HepG2 (cell line): ENCODE data around the gene CLPSL2. TPM values are rescaled to one million over a fixed set of nuclear protein-coding genes. Genes with fewer than 3 reads are reported as not detected.

Experiments
- AGO2 ChIP-seq: fragments of 200-400 bp; formaldehyde crosslinking; optimal IDR thresholded peaks from 2 replicates; pipeline ENCODE3; 2017; ENCODE audit warnings: mild to moderate bottlenecking, low read depth, low read length, moderate library complexity
- CREB1 ChIP-seq, 2 experiments: fragments of 450-650 bp in 1 of 2; IDR thresholded peaks; 2 replicates each; pipeline ENCODE4 v1.6.1; 2016 to 2017; ENCODE audit warnings: control low read depth in 1 of 2, mild to moderate bottlenecking in 1 of 2, missing compliant biosample characterization in 1 of 2, missing genetic modification characterization in 1 of 2
- KAT8 ChIP-seq: IDR thresholded peaks from 2 replicates; pipeline ENCODE4 v1.6.1; 2016; ENCODE audit warnings: missing genetic modification reagents, missing compliant biosample characterization
- MAF1 ChIP-seq: sonication (generic); formaldehyde crosslinking; IDR thresholded peaks from 2 replicates; pipeline ENCODE4 v1.5.0; 2020; ENCODE audit warnings: missing genetic modification reagents, borderline replicate concordance
- PHF5A ChIP-seq: IDR thresholded peaks from one replicate; pipeline ENCODE4 v1.6.1; 2018; ENCODE audit warnings: low read depth, missing genetic modification reagents; ENCODE audit not compliant: unreplicated experiment
- PLRG1 ChIP-seq: fragments of 450-650 bp; conservative IDR thresholded peaks from 2 replicates; pipeline ENCODE4 v1.6.1; 2016
- SMAD9 ChIP-seq: sonication (generic); formaldehyde crosslinking; IDR thresholded peaks from 2 replicates; pipeline ENCODE4 v1.5.1; 2020; ENCODE audit warnings: mild to moderate bottlenecking, missing genetic modification reagents
- SPEN ChIP-seq: sonication (generic); formaldehyde crosslinking; IDR thresholded peaks from 2 replicates; pipeline ENCODE4 v1.5.1; 2020; ENCODE audit warnings: low read depth, mild to moderate bottlenecking, missing genetic modification reagents
- ZEB1 ChIP-seq: IDR thresholded peaks from 2 replicates; pipeline ENCODE4 v1.6.1; 2012; ENCODE audit warnings: mild to moderate bottlenecking, low read depth, inconsistent platforms; ENCODE audit not compliant: insufficient replicate concordance
- ZFX ChIP-seq: sonication (generic); formaldehyde crosslinking; IDR thresholded peaks from 2 replicates; pipeline ENCODE4 v1.4.0; 2020; ENCODE audit warnings: mild to moderate bottlenecking, low read depth, missing genetic modification reagents, moderate library complexity
- ZKSCAN5 ChIP-seq: sonication (generic); formaldehyde crosslinking; IDR thresholded peaks from 2 replicates; pipeline ENCODE4 v1.5.1; 2020; ENCODE audit warnings: mild to moderate bottlenecking, missing genetic modification reagents
- ZNF136 ChIP-seq: sonication (generic); formaldehyde crosslinking; IDR thresholded peaks from 2 replicates; pipeline ENCODE4 v1.8.1; 2022; ENCODE audit warnings: low read depth, mild to moderate bottlenecking, moderate library complexity, missing genetic modification reagents
- ZNF180 ChIP-seq: sonication (generic); formaldehyde crosslinking; IDR thresholded peaks from 2 replicates; pipeline ENCODE4 v1.4.0; 2020; ENCODE audit warnings: low read depth, missing genetic modification reagents, borderline replicate concordance
- ZNF44 ChIP-seq: sonication (generic); formaldehyde crosslinking; IDR thresholded peaks from 2 replicates; pipeline ENCODE4 v1.5.1; 2020; ENCODE audit warnings: mild to moderate bottlenecking, missing genetic modification reagents
- polyA plus RNA-seq, 8 experiments: library from polyadenylated mRNA; depleted of rRNA in 3 of 8; stranded (reverse) in 7 of 8; unstranded in 1 of 8; fragments of >200 nt; fragmentation: Illumina TruSeq in 4 of 8; extraction: Trizol in 4 of 8; gene quantifications; 2 replicates each; pipeline versions ENCODE4 v1.2.1 to v1.2.3, GENCODE V29; 2011 to 2016; ENCODE audit warnings: low read depth in 4 of 8, missing spikeins in 1 of 8, mixed read lengths in 1 of 8; ENCODE audit not compliant: insufficient read depth in 1 of 8
- total RNA-seq, 5 experiments: library from RNA; depleted of rRNA; stranded (reverse); fragments of >200 nt; fragmentation: Illumina TruSeq; extraction: Trizol; gene quantifications; 2 replicates each; pipeline ENCODE4 v1.2.3, GENCODE V29; 2016; ENCODE audit warnings: low read depth in 1 of 5
- TF ChIP-seq, protein P1 (sequence below), 2 experiments: fragments of 450-650 bp in 1 of 2; sonication (generic) in 1 of 2; formaldehyde crosslinking in 1 of 2; IDR thresholded peaks; 2 replicates each; pipeline versions ENCODE4 v1.6.1 to v1.8.0; 2016 to 2022; ENCODE audit warnings: antibody characterized with exemption in 1 of 2, mild to moderate bottlenecking in 1 of 2, missing genetic modification reagents in 1 of 2
- TF ChIP-seq, protein P2 (sequence below): sonication (generic); formaldehyde crosslinking; IDR thresholded peaks from 2 replicates; pipeline ENCODE4 v1.5.1; 2020; ENCODE audit warnings: mild to moderate bottlenecking, missing genetic modification reagents, borderline replicate concordance

CLPSL2 gene
- total and polyA plus RNA-seq, 2 of the 13 experiments (the other 11 are each of a cell fraction or from before 2014, with no cell fraction given): not detected

- TF ChIP-seq KAT8 (CRISPR knock-in tag) (no peak), ZNF180 (no peak), ZNF136 (no peak), MAF1 (no peak), ZFX (CRISPR knock-in tag) (peak; percentile 56; the same call in 1 of the 2 replicates), AGO2 (no peak), SMAD9 (CRISPR knock-in tag) (no peak), ZKSCAN5 (CRISPR knock-in tag) (no peak), ZEB1 (no peak), PHF5A (CRISPR knock-in tag) (no peak), PLRG1 (no peak), SPEN (CRISPR knock-in tag) (no peak), CREB1 (IDR thresholded peaks at IDR 0.05) (no peak), CREB1 (CRISPR knock-in tag; IDR thresholded peaks at IDR 0.05) (no peak), ZNF44 (no peak)
- TF ChIP-seq, protein P1, sequence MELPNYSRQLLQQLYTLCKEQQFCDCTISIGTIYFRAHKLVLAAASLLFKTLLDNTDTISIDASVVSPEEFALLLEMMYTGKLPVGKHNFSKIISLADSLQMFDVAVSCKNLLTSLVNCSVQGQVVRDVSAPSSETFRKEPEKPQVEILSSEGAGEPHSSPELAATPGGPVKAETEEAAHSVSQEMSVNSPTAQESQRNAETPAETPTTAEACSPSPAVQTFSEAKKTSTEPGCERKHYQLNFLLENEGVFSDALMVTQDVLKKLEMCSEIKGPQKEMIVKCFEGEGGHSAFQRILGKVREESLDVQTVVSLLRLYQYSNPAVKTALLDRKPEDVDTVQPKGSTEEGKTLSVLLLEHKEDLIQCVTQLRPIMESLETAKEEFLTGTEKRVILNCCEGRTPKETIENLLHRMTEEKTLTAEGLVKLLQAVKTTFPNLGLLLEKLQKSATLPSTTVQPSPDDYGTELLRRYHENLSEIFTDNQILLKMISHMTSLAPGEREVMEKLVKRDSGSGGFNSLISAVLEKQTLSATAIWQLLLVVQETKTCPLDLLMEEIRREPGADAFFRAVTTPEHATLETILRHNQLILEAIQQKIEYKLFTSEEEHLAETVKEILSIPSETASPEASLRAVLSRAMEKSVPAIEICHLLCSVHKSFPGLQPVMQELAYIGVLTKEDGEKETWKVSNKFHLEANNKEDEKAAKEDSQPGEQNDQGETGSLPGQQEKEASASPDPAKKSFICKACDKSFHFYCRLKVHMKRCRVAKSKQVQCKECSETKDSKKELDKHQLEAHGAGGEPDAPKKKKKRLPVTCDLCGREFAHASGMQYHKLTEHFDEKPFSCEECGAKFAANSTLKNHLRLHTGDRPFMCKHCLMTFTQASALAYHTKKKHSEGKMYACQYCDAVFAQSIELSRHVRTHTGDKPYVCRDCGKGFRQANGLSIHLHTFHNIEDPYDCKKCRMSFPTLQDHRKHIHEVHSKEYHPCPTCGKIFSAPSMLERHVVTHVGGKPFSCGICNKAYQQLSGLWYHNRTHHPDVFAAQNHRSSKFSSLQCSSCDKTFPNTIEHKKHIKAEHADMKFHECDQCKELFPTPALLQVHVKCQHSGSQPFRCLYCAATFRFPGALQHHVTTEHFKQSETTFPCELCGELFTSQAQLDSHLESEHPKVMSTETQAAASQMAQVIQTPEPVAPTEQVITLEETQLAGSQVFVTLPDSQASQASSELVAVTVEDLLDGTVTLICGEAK (IDR thresholded peaks at IDR 0.05): no peak
- TF ChIP-seq, protein P1 (CRISPR knock-in tag; IDR thresholded peaks at IDR 0.05): no peak
- TF ChIP-seq, protein P2, sequence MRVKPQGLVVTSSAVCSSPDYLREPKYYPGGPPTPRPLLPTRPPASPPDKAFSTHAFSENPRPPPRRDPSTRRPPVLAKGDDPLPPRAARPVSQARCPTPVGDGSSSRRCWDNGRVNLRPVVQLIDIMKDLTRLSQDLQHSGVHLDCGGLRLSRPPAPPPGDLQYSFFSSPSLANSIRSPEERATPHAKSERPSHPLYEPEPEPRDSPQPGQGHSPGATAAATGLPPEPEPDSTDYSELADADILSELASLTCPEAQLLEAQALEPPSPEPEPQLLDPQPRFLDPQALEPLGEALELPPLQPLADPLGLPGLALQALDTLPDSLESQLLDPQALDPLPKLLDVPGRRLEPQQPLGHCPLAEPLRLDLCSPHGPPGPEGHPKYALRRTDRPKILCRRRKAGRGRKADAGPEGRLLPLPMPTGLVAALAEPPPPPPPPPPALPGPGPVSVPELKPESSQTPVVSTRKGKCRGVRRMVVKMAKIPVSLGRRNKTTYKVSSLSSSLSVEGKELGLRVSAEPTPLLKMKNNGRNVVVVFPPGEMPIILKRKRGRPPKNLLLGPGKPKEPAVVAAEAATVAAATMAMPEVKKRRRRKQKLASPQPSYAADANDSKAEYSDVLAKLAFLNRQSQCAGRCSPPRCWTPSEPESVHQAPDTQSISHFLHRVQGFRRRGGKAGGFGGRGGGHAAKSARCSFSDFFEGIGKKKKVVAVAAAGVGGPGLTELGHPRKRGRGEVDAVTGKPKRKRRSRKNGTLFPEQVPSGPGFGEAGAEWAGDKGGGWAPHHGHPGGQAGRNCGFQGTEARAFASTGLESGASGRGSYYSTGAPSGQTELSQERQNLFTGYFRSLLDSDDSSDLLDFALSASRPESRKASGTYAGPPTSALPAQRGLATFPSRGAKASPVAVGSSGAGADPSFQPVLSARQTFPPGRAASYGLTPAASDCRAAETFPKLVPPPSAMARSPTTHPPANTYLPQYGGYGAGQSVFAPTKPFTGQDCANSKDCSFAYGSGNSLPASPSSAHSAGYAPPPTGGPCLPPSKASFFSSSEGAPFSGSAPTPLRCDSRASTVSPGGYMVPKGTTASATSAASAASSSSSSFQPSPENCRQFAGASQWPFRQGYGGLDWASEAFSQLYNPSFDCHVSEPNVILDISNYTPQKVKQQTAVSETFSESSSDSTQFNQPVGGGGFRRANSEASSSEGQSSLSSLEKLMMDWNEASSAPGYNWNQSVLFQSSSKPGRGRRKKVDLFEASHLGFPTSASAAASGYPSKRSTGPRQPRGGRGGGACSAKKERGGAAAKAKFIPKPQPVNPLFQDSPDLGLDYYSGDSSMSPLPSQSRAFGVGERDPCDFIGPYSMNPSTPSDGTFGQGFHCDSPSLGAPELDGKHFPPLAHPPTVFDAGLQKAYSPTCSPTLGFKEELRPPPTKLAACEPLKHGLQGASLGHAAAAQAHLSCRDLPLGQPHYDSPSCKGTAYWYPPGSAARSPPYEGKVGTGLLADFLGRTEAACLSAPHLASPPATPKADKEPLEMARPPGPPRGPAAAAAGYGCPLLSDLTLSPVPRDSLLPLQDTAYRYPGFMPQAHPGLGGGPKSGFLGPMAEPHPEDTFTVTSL: no peak
Measured at GRCh38 chr6:35742842-35743241, 33.6 kb upstream of the CLPSL2 start (continued).
